Upper lobe of left lung (tissue), 6 donors: ENCODE measurements around the gene LCN9. TPM values are rescaled to one million over a fixed set of nuclear protein-coding genes. Genes with fewer than 3 reads are reported as not detected.
A peak's percentile ranks its signal among the peaks of the same experiment; 100 is the strongest.

Experiments
- ATAC-seq, 2 donors: fragments of 200-7000 bp; cut with Tn5 transposase; one replicate each; pipeline ENCODE4 v1.9.1; 2022; ENCODE audit warnings: mild to moderate bottlenecking in 2 of 2, moderate library complexity in 2 of 2; ENCODE audit not compliant: low FRiP score in 2 of 2
- DNase-seq, 2 donors: peaks; one replicate each; pipeline ENCODE4 v3.0.0-alpha.2; 2019 to 2020
- H3K27ac ChIP-seq, 4 donors: fragments of 200-600 bp; sonication (generic); one replicate each; pipeline ENCODE4 v1.5.1; 2016 to 2019
- H3K27me3 ChIP-seq, 4 donors: fragments of 200-600 bp; sonication (generic); one replicate each; pipeline ENCODE4 v1.5.1; 2017 to 2019
- H3K36me3 ChIP-seq, 4 donors: fragments of 200-600 bp; sonication (generic); one replicate each; pipeline ENCODE4 v1.5.1; 2016 to 2019
- H3K4me1 ChIP-seq, 4 donors: fragments of 200-600 bp; sonication (generic); one replicate each; pipeline ENCODE4 v1.5.1; 2018 to 2019
- H3K4me3 ChIP-seq, 4 donors: fragments of 200-600 bp; sonication (generic); one replicate each; pipeline ENCODE4 v1.5.1; 2017 to 2019; ENCODE audit warnings: mild to moderate bottlenecking in 2 of 4, moderate library complexity in 1 of 4
- H3K9me3 ChIP-seq, 4 donors: fragments of 200-600 bp; sonication (generic); one replicate each; pipeline ENCODE4 v1.5.1; 2018 to 2019
- CTCF ChIP-seq, 6 experiments: fragments of 450-650 bp in 4 of 6; fragments of 200-600 bp in 2 of 6; sonication (generic) in 2 of 6; IDR thresholded peaks; one replicate each; pipeline ENCODE4 v1.5.1; 2016 to 2019; ENCODE audit warnings: antibody characterized with exemption in 6 of 6
- EP300 ChIP-seq, 4 donors: sonication (generic); formaldehyde crosslinking; IDR thresholded peaks; one replicate each; pipeline ENCODE4 v1.5.1; 2017; ENCODE audit warnings: antibody characterized with exemption in 4 of 4, control low read depth in 2 of 4
- POLR2A ChIP-seq, 4 donors: fragments of 450-650 bp; IDR thresholded peaks; one replicate each; pipeline ENCODE4 v1.5.1; 2016 to 2017; ENCODE audit warnings: antibody characterized with exemption in 4 of 4, mild to moderate bottlenecking in 2 of 4
- POLR2AphosphoS5 ChIP-seq, 2 donors: sonication (generic); formaldehyde crosslinking; IDR thresholded peaks; one replicate each; pipeline ENCODE4 v1.5.1; 2017; ENCODE audit warnings: antibody characterized with exemption in 2 of 2
- WGBS, 2 donors: methylation state at CpG; one replicate each; pipeline ENCODE4 v1.1.5; 2017 to 2018; 5-methylcytosine and 5-hydroxymethylcytosine counted together
- total RNA-seq, 6 donors: library from RNA; depleted of rRNA in 4 of 6; stranded (reverse); fragments of >200 nt in 4 of 6; gene quantifications; one replicate each; pipeline versions ENCODE4 v1.1.0 to v1.2.1, GENCODE V29; 2016 to 2021
- donor health status: DM: no; HTN: no; CAD: no; lungs with moderate emphysema.
- donor health status: DM: no; HTN: yes; CAD: no; lungs with severe emphysema.

LCN9 gene
- total RNA-seq, 6 donors from 2014 or later, result not detected

DNA sequence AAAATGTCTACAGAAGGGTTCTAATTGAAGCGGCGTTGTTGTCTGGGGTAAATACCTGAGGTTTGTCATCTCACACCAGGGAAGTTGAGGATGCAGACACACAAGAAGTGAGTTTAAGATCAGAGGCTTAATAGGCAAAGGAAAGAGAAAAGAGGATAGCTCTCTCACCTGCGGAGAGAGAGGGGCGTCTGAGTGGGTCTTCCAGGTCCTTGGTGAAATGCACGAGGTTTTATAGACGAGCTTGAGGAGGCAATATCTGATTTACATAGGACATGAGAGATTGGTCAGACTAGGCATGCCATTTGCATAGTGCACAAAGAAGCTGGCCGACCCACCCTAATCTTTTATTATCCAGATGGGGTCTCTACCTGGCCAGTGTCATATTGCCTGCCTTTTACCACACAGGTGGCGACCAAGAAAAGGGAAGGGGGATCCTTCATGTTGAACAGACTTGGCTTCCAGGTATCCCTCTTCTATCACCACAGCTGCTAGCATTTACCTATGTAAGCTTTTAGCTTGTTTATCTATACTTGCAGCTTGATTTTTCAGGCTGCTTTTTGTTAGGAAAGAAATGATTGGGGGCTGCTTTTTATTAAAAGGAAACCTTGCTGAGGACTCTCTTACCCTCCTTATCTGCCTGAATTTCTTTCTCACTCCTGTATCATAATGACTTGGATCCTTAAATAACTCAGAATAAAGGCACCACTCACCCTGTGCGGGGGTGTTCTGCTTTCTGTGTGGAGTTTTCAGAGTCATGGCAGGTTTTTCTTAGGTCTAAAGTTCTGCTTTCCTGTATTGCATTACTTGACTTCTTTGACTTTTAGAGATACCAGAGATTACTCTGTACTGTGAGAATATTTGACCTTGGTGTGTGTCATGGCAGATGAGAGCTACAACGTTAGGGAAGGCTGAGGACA, 14.4 kb upstream of the LCN9 start:
- ATAC-seq (no peak), DNase-seq (no peak)
- Histone ChIP-seq H3K27me3 (no peaks in the 10 kb centered on the region), H3K4me3 (no peak overlapping the region), H3K27ac (no peak overlapping the region), H3K9me3 (peaks cover 19 to 51% (median 32%) of the 10 kb centered on the region in 4 donors), H3K4me1 (no peaks in the 10 kb centered on the region), H3K36me3 (no peaks in the 10 kb centered on the region)
- TF ChIP-seq EP300 (IDR thresholded peaks at IDR 0.05), result no peak
- TF ChIP-seq POLR2AphosphoS5 (IDR thresholded peaks at IDR 0.05), result no peak
- no peak for TF ChIP-seq CTCF (IDR thresholded peaks at IDR 0.05)
- TF ChIP-seq POLR2A (IDR thresholded peaks at IDR 0.05), result no peak
- 76 to 80% methylated on average over 10 of the region's 10 CpGs for WGBS, 2 donors

GRCh38 chr9:135649508-135649907, 13.6 kb upstream of the LCN9 start:
- Histone ChIP-seq H3K9me3 (peaks cover 19 to 43% (median 29%) of the 10 kb centered on the region in 4 donors), H3K27ac (no peak overlapping the region), H3K4me1 (no peaks in the 10 kb centered on the region), H3K27me3 (no peaks in the 10 kb centered on the region), H3K36me3 (no peaks in the 10 kb centered on the region), H3K4me3 (no peak overlapping the region)
- TF ChIP-seq EP300 (IDR thresholded peaks at IDR 0.05) (no peak), POLR2AphosphoS5 (IDR thresholded peaks at IDR 0.05) (no peak), CTCF (IDR thresholded peaks at IDR 0.05) (no peak), POLR2A (IDR thresholded peaks at IDR 0.05) (no peak)
- DNase-seq (no peak), ATAC-seq (no peak)
- WGBS, 2 donors, result 79 to 83% methylated on average over 2 of the region's 2 CpGs

DNA sequence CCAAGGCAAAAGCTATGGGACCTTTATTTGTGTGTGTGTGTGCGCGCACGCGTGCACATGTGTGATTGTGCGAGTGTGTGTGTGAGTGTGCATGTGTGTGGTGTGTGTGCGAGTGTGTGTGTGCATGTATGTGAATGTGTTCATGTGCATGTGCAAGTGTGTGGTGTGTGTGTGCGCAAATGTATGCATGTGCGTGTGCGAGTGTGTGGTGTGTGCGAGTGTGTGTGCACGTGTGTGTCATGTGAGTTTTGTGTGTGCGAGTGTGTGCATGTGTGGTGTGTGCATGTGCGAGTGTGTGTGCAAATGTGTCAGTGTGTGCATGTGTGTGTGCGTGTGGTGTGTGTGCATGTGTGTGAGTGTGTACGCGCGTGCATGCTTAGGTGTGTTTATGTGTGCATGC, 12.7 kb upstream of the LCN9 start:
- peaks cover 11 to 34% (median 21%) of the 10 kb centered on the region in 4 donors for H3K9me3 ChIP-seq
- 92 to 97% methylated on average over 17 of the region's 17 CpGs for WGBS, 2 donors
- no peak overlapping the region for H3K27ac ChIP-seq
- TF ChIP-seq POLR2A (IDR thresholded peaks at IDR 0.05) (no peak), CTCF (IDR thresholded peaks at IDR 0.05) (no peak), POLR2AphosphoS5 (IDR thresholded peaks at IDR 0.05) (no peak), EP300 (IDR thresholded peaks at IDR 0.05) (no peak)
- H3K36me3 ChIP-seq, result no peaks in the 10 kb centered on the region
- no peak overlapping the region for H3K4me3 ChIP-seq
- no peaks in the 10 kb centered on the region for H3K27me3 ChIP-seq
- DNase-seq (no peak), ATAC-seq (no peak)
- no peaks in the 10 kb centered on the region for H3K4me1 ChIP-seq

- Histone ChIP-seq H3K4me1 (no peaks in the 10 kb centered on the region), H3K36me3 (no peaks in the 10 kb centered on the region), H3K27ac (no peak overlapping the region), H3K4me3 (no peak overlapping the region), H3K9me3 (no peaks in the 10 kb centered on the region), H3K27me3 (no peaks in the 10 kb centered on the region)
- TF ChIP-seq POLR2AphosphoS5 (IDR thresholded peaks at IDR 0.05) (no peak), EP300 (IDR thresholded peaks at IDR 0.05) (no peak), POLR2A (IDR thresholded peaks at IDR 0.05) (no peak), CTCF (IDR thresholded peaks at IDR 0.05) (no peak)
- ATAC-seq (peak in 1 of 2 donors; percentile 15), DNase-seq (peak in 1 of 2 donors; percentile 71)
- WGBS, 2 donors, result 73 to 86% methylated on average over 2 to 8 of the region's 8 CpGs
These were observed 7.8 kb upstream of the LCN9 start for GRCh38 chr9:135655317-135655716.
